HepG2 (cell line): ENCODE results near the gene NECAB2. TPM values are rescaled to one million over a fixed set of nuclear protein-coding genes. Genes with fewer than 3 reads are reported as not detected.

Source experiments
- ERF ChIP-seq: IDR thresholded peaks from 2 replicates; pipeline ENCODE4 v1.6.1; 2018; ENCODE audit warnings: missing biosample characterization, missing genetic modification reagents
- FIP1L1 ChIP-seq: fragments of 200-400 bp; formaldehyde crosslinking; IDR thresholded peaks from 2 replicates; pipeline ENCODE4 v1.6.1; 2018; ENCODE audit warnings: low read depth, mild to moderate bottlenecking, low read length, moderate library complexity, borderline replicate concordance; ENCODE audit not compliant: insufficient read depth
- HNRNPH1 ChIP-seq: fragments of 200-400 bp; formaldehyde crosslinking; optimal IDR thresholded peaks from 2 replicates; pipeline ENCODE3; 2017; ENCODE audit warnings: mild to moderate bottlenecking, low read depth, low read length
- HNRNPLL ChIP-seq: fragments of 200-400 bp; formaldehyde crosslinking; IDR thresholded peaks from 2 replicates; pipeline ENCODE4 v1.6.1; 2017; ENCODE audit warnings: mild to moderate bottlenecking, low read depth, low read length; ENCODE audit not compliant: poor library complexity, severe bottlenecking
- MAF1 ChIP-seq: sonication (generic); formaldehyde crosslinking; IDR thresholded peaks from 2 replicates; pipeline ENCODE4 v1.5.0; 2020; ENCODE audit warnings: missing genetic modification reagents, borderline replicate concordance
- NRL ChIP-seq: sonication (generic); formaldehyde crosslinking; IDR thresholded peaks from 2 replicates; pipeline ENCODE4 v1.5.0; 2020; ENCODE audit warnings: missing genetic modification reagents, mild to moderate bottlenecking, moderate library complexity, borderline replicate concordance
- PRMT3 ChIP-seq: sonication (generic); formaldehyde crosslinking; IDR thresholded peaks from 2 replicates; pipeline ENCODE4 v1.8.1; 2022; ENCODE audit warnings: low read depth, mild to moderate bottlenecking, moderate library complexity, missing genetic modification reagents, borderline replicate concordance
- REL ChIP-seq: sonication (generic); formaldehyde crosslinking; conservative IDR thresholded peaks from 2 replicates; pipeline ENCODE4 v1.8.0; 2022; ENCODE audit warnings: mild to moderate bottlenecking, missing genetic modification reagents, moderate library complexity
- SALL1 ChIP-seq: sonication (generic); formaldehyde crosslinking; IDR thresholded peaks from 2 replicates; pipeline ENCODE4 v1.8.0; 2022; ENCODE audit warnings: mild to moderate bottlenecking, missing genetic modification reagents
- SMAD3 ChIP-seq: sonication (generic); formaldehyde crosslinking; IDR thresholded peaks from 2 replicates; pipeline ENCODE4 v1.4.0; 2020; ENCODE audit warnings: missing genetic modification reagents
- SP4 ChIP-seq: sonication (generic); formaldehyde crosslinking; IDR thresholded peaks from 2 replicates; pipeline ENCODE4 v1.8.1; 2023; ENCODE audit warnings: mild to moderate bottlenecking, missing genetic modification reagents
- ZNF138 ChIP-seq: sonication (generic); formaldehyde crosslinking; IDR thresholded peaks from 2 replicates; pipeline ENCODE4 v1.5.0; 2020; ENCODE audit warnings: mild to moderate bottlenecking, low read depth, missing genetic modification reagents
- ZNF224 ChIP-seq: sonication (generic); formaldehyde crosslinking; IDR thresholded peaks from 2 replicates; pipeline ENCODE4 v1.5.0; 2020; ENCODE audit warnings: mild to moderate bottlenecking, missing genetic modification reagents
- ZNF543 ChIP-seq: sonication (generic); formaldehyde crosslinking; IDR thresholded peaks from 2 replicates; pipeline ENCODE4 v1.4.0; 2020; ENCODE audit warnings: mild to moderate bottlenecking, missing genetic modification reagents
- ZNF564 ChIP-seq: sonication (generic); formaldehyde crosslinking; IDR thresholded peaks from 2 replicates; pipeline ENCODE4 v1.8.1; 2023; ENCODE audit warnings: mild to moderate bottlenecking, missing genetic modification reagents
- polyA plus RNA-seq, 8 experiments: library from polyadenylated mRNA; depleted of rRNA in 3 of 8; stranded (reverse) in 7 of 8; unstranded in 1 of 8; fragments of >200 nt; fragmentation: Illumina TruSeq in 4 of 8; extraction: Trizol in 4 of 8; gene quantifications; 2 replicates each; pipeline versions ENCODE4 v1.2.1 to v1.2.3, GENCODE V29; 2011 to 2016; ENCODE audit warnings: low read depth in 4 of 8, missing spikeins in 1 of 8, mixed read lengths in 1 of 8; ENCODE audit not compliant: insufficient read depth in 1 of 8
- total RNA-seq, 5 experiments: library from RNA; depleted of rRNA; stranded (reverse); fragments of >200 nt; fragmentation: Illumina TruSeq; extraction: Trizol; gene quantifications; 2 replicates each; pipeline ENCODE4 v1.2.3, GENCODE V29; 2016; ENCODE audit warnings: low read depth in 1 of 5
- TF ChIP-seq, protein P1 (sequence below): sonication (generic); formaldehyde crosslinking; conservative IDR thresholded peaks from 2 replicates; pipeline ENCODE4 v1.4.0; 2020; ENCODE audit warnings: missing genetic modification reagents
- TF ChIP-seq, protein P2 (sequence below): sonication (generic); formaldehyde crosslinking; IDR thresholded peaks from 2 replicates; pipeline ENCODE4 v1.9.0; 2021; ENCODE audit warnings: missing genetic modification reagents, mild to moderate bottlenecking, borderline replicate concordance
- TF ChIP-seq, protein P3 (sequence below): sonication (generic); formaldehyde crosslinking; IDR thresholded peaks from 2 replicates; pipeline ENCODE4 v1.5.0; 2020; ENCODE audit warnings: missing genetic modification reagents
- TF ChIP-seq, protein P4 (sequence below): sonication (generic); formaldehyde crosslinking; IDR thresholded peaks from 2 replicates; pipeline ENCODE4 v1.4.0; 2020; ENCODE audit warnings: mild to moderate bottlenecking, low read depth, missing genetic modification reagents
- TF ChIP-seq, protein P5 (sequence below): sonication (generic); formaldehyde crosslinking; IDR thresholded peaks from 2 replicates; pipeline ENCODE4 v1.8.1; 2023; ENCODE audit warnings: mild to moderate bottlenecking, missing genetic modification reagents
- TF ChIP-seq, protein P6 (sequence below): sonication (generic); formaldehyde crosslinking; IDR thresholded peaks from 2 replicates; pipeline ENCODE4 v1.4.0; 2020; ENCODE audit warnings: mild to moderate bottlenecking, low read depth, missing genetic modification reagents

NECAB2 gene
- total and polyA plus RNA-seq, 2 of the 13 experiments (the other 11 are each of a cell fraction or from before 2014, with no cell fraction given) = 0.21 to 0.49 TPM

DNA sequence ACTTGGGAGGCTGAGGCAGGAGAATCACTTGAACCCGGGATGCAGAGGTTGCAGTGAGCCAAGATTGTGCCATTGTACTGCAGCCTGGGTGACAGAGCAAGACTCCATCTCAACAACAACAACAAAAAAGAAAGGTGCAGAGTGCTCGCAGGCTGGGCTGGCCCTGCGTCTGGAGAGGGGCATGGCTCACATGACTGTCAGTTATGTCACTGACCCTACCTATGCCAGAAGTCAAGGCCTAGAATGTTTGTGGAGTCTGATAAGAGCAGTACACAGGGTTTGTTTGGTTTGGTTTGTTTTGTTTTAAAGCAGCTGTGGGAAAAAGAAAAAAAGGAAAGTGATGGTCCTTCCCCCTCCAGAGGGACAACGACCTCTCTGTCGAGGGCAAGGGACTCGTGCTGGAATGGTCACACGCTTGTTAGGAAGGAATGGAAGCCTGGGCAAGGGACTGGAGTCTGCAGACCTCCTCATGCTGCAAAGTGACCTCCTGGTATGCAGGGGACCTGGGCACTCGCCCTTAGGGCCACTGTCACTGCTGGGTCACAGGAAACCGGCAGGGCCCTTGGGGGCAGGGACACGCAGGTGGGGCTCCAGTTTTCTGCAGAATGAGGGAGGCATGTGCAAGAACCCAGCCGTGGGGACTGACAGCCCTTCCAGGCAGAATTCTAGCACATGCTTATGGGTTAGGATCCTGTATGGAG is 25.1 kb upstream of the NECAB2 start (continued):
- peak; percentile 98 for TF ChIP-seq SALL1
- TF ChIP-seq NRL (CRISPR knock-in tag) = no peak
- peak; percentile 99 for TF ChIP-seq SMAD3 (CRISPR knock-in tag)
- TF ChIP-seq, protein P1, sequence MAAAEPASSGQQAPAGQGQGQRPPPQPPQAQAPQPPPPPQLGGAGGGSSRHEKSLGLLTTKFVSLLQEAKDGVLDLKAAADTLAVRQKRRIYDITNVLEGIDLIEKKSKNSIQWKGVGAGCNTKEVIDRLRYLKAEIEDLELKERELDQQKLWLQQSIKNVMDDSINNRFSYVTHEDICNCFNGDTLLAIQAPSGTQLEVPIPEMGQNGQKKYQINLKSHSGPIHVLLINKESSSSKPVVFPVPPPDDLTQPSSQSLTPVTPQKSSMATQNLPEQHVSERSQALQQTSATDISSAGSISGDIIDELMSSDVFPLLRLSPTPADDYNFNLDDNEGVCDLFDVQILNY = no peak
- no peak; the same call in 1 of the 2 replicates for TF ChIP-seq SP4
- TF ChIP-seq HNRNPH1 = no peak
- peak; percentile 87; the same call in 1 of the 2 replicates for TF ChIP-seq REL
- peak; percentile 77; the same call in 1 of the 2 replicates for TF ChIP-seq ZNF564 (CRISPR knock-in tag)
- TF ChIP-seq FIP1L1 = no peak
- peak; percentile 99 for TF ChIP-seq ERF (CRISPR knock-in tag)
- TF ChIP-seq, protein P2, sequence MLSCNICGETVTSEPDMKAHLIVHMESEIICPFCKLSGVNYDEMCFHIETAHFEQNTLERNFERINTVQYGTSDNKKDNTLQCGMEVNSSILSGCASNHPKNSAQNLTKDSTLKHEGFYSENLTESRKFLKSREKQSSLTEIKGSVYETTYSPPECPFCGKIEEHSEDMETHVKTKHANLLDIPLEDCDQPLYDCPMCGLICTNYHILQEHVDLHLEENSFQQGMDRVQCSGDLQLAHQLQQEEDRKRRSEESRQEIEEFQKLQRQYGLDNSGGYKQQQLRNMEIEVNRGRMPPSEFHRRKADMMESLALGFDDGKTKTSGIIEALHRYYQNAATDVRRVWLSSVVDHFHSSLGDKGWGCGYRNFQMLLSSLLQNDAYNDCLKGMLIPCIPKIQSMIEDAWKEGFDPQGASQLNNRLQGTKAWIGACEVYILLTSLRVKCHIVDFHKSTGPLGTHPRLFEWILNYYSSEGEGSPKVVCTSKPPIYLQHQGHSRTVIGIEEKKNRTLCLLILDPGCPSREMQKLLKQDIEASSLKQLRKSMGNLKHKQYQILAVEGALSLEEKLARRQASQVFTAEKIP (CRISPR knock-in tag) = no peak
- TF ChIP-seq, protein P3, sequence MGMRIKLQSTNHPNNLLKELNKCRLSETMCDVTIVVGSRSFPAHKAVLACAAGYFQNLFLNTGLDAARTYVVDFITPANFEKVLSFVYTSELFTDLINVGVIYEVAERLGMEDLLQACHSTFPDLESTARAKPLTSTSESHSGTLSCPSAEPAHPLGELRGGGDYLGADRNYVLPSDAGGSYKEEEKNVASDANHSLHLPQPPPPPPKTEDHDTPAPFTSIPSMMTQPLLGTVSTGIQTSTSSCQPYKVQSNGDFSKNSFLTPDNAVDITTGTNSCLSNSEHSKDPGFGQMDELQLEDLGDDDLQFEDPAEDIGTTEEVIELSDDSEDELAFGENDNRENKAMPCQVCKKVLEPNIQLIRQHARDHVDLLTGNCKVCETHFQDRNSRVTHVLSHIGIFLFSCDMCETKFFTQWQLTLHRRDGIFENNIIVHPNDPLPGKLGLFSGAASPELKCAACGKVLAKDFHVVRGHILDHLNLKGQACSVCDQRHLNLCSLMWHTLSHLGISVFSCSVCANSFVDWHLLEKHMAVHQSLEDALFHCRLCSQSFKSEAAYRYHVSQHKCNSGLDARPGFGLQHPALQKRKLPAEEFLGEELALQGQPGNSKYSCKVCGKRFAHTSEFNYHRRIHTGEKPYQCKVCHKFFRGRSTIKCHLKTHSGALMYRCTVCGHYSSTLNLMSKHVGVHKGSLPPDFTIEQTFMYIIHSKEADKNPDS (CRISPR knock-in tag) = no peak
- no peak for TF ChIP-seq HNRNPLL
- TF ChIP-seq PRMT3 (CRISPR knock-in tag) = peak; percentile 91
- TF ChIP-seq ZNF543 (CRISPR knock-in tag) = peak; percentile 75; the same call in 1 of the 2 replicates
- TF ChIP-seq, protein P4, sequence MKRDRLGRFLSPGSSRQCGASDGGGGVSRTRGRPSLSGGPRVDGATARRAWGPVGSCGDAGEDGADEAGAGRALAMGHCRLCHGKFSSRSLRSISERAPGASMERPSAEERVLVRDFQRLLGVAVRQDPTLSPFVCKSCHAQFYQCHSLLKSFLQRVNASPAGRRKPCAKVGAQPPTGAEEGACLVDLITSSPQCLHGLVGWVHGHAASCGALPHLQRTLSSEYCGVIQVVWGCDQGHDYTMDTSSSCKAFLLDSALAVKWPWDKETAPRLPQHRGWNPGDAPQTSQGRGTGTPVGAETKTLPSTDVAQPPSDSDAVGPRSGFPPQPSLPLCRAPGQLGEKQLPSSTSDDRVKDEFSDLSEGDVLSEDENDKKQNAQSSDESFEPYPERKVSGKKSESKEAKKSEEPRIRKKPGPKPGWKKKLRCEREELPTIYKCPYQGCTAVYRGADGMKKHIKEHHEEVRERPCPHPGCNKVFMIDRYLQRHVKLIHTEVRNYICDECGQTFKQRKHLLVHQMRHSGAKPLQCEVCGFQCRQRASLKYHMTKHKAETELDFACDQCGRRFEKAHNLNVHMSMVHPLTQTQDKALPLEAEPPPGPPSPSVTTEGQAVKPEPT (CRISPR knock-in tag) = no peak
- TF ChIP-seq, protein P5, sequence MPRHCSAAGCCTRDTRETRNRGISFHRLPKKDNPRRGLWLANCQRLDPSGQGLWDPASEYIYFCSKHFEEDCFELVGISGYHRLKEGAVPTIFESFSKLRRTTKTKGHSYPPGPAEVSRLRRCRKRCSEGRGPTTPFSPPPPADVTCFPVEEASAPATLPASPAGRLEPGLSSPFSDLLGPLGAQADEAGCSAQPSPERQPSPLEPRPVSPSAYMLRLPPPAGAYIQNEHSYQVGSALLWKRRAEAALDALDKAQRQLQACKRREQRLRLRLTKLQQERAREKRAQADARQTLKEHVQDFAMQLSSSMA (CRISPR knock-in tag) = no peak
- TF ChIP-seq, protein P6, sequence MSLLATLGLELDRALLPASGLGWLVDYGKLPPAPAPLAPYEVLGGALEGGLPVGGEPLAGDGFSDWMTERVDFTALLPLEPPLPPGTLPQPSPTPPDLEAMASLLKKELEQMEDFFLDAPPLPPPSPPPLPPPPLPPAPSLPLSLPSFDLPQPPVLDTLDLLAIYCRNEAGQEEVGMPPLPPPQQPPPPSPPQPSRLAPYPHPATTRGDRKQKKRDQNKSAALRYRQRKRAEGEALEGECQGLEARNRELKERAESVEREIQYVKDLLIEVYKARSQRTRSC (CRISPR knock-in tag) = 0 out of 2 replicates have a peak, but pooled peaks have one; percentile 75
- no peak for TF ChIP-seq MAF1 (CRISPR knock-in tag)
- 0 out of 2 replicates have a peak, but pooled peaks have one; percentile 45 for TF ChIP-seq ZNF138
- TF ChIP-seq ZNF224 (CRISPR knock-in tag) = peak; percentile 84; the same call in 1 of the 2 replicates
